NCI-H1092 treated with DMSO at 0.1 percent for 48 hours (cell line): ENCODE results near the gene RNF213.

Experiments used
- DNase-seq: peaks from one replicate; lab custom pipeline; 2025; lab: John Stamatoyannopoulos, UW

The RNF213 gene

GRCh38 chr17:80372922-80373570 lies 112.4 kb downstream of the RNF213 start:
- no peak for DNase-seq

DNA sequence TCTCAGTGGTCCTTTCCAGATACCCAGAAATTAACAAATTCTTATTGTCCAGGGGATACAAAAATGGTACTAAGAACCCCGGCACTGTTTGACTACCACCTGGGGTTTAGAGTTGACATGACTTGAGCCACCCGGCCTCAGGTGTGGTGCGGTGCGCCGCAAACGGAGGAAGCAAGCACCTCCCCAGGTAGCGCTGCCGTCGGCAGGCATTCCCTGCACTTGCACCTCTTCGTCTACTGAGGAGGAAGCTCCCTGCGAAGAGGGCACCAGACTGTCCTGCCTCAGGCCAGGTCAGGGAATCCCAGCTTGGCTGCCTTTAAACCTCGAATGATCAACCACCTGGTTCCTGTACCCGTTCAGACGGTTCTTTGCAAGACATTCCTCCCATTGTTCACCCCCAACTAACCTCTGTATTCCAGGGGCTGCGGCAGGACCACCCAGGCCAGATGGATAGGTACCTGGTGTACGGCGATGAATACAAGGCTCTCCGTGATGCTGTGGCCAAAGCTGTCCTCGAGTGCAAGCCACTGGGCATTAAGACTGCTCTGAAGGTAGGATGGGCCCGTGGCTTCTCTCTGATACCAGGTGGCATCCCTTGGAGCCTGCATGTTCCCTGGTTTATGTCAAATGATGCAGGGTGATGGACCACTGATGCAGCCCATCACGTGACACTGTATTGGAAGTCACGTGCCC lies 113.5 kb downstream of the RNF213 start:
- no peak for DNase-seq

- no peak for DNase-seq
Measured at GRCh38 chr17:80374732-80375585, 114.3 kb downstream of the RNF213 start.

DNA sequence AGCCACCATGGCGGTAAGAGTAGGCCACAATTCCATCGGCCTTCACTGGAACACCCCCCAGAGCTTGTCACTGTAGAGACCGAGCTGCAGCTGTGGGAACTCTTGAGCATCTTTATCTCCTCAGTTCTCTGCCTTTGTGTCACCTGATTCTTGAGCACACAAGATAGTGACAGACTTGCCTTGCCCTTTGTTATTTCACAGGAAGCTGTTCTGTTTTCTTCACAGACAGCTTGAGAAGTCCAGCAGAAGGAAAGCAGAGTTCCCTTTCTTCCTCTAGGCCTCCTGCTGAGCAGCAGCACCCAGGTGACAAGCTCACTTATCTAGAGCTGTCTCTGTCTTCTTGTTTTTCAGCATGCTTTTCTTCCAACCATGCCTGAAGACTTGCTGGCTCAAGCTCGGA lies 115.9 kb downstream of the RNF213 start:
- no peak for DNase-seq

- no peak for DNase-seq
Measured at GRCh38 chr17:80377798-80378197, 117.1 kb downstream of the RNF213 start.

GRCh38 chr17:80379348-80379747 lies 118.7 kb downstream of the RNF213 start:
- no peak for DNase-seq

GRCh38 chr17:80380068-80380467 lies 119.4 kb downstream of the RNF213 start:
- DNase-seq = no peak

DNA sequence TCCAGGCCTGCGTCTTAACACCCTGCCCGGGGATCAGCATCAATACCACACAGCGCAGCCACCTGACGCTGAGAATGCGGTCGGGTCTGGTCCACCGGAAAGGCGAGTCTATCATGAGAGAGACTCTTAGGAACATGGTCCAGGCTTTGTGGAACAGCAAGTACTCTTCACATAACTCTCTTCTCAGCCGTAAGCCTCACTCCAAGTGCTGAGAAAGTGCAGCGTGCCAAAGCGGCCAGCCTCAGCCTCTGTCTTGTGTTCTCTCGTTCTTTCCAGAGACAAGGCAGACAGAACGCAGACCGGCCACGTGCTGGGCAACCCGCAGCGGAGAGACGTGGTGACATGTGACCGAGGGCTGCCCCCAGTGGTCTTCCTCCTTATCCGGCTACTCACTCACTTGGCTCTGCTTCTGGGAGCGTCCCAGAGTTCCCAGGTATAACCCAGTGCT lies 119.9 kb downstream of the RNF213 start:
- DNase-seq = no peak

DNA sequence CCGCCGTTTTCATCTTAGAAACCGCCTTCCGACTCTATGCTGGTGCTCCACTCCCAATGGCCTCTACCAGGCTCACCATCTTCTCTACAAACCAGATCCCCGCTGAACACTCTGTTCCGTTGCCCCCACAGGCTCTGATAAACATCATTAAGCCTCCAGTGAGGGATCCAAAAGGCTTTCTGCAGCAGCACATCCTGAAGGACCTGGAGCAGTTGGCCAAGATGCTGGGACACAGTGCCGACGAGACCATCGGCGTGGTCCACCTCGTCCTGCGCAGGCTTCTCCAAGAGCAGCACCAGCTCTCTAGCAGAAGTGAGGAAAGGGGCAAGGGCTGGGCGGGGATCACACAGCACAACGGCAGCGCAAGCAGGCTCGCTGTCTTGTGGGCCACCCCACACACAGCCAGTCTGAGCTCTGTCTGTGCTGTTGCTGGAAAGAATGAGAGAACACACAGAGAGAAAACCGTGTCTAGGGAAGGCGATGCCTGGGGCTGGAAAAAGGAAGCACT lies 120.8 kb downstream of the RNF213 start:
- DNase-seq = no peak

- no peak for DNase-seq
Measured at GRCh38 chr17:80382446-80382845, 121.8 kb downstream of the RNF213 start.

DNA sequence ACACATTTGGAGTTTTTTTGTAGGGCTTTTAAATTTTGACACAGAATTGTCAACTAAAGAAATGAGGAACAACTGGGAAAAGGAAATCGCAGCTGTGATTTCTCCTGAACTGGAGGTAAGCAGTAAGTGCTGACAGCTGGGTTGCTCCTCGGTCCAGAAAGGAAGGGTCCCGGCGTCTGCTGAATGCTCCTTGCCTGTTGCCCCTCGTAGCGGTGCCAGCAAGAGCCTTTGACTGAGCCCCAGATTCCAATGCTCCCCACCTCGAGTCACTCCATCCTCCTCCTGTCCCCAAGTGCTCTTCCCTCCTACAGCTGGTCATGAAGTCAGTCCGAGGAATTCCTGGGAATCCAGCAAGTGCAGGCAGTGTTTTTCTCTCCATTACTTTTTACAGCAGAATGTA lies 122.3 kb downstream of the RNF213 start:
- DNase-seq = no peak

DNA sequence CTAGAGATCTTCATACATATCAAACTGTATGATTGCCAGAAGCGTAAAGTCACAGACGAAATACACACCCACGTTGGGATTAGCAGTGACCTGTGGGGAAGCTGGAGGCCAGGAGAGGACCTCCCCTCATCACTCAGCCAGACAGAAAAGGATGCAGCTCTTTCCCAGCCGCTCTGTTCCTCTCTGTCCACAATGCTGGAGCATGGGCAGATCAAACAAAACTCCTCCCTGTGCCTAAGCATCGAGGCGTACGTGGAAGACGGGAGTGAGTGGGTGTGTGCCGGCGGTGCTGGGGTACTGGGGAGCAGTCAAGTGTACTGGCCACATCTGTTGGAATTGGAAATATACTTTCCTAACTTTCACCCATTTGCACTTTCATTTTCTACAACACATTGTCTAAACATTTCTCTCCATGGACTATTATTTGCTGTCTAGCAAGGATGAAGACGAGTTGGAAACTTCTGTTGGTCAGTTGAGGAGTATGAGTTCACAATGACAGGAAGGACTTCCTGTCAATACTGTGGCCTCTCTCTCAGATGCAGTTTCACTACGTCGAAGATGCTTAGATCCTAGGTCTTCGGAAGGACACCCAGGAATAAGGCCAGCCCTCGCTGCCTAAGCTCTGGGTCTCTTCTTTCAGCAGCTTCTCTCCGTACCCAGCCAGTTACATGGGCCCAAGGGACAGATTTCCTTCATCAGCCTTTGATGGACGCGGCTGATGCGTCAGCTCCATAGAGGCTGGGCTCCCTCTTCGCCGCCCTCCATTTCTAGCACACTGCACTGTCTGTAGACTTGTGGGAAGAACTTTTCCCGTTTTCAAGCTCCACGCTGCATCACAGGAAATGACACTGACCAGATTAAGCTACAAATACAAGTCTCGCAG lies 123.7 kb downstream of the RNF213 start:
- no peak for DNase-seq

- DNase-seq = no peak
Measured at GRCh38 chr17:80385046-80385445, 124.4 kb downstream of the RNF213 start.

GRCh38 chr17:80386341-80386740 lies 125.7 kb downstream of the RNF213 start:
- no peak for DNase-seq

- DNase-seq = no peak
Measured at GRCh38 chr17:80387071-80387470, 126.4 kb downstream of the RNF213 start.

DNA sequence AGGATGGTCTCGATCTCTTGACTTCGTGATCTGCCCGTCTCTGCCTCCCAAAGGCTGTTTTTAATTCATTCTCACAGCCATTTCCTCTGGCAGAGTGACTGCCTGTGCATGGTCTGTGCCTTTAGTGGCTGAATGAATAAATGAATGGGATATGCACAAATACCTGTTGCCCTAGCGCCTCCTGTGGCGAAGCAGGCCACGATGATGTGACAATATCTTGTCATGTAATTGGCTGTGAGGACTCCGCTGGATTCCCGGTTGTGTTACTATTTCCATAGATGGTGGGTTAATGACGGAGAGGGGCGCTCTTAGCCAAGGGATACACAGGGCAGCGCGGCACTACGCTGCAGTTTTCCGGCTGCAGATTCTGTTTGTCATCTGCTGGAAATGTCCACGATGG lies 127.5 kb downstream of the RNF213 start:
- no peak for DNase-seq

GRCh38 chr17:80388601-80389000 lies 127.9 kb downstream of the RNF213 start:
- DNase-seq = no peak

DNA sequence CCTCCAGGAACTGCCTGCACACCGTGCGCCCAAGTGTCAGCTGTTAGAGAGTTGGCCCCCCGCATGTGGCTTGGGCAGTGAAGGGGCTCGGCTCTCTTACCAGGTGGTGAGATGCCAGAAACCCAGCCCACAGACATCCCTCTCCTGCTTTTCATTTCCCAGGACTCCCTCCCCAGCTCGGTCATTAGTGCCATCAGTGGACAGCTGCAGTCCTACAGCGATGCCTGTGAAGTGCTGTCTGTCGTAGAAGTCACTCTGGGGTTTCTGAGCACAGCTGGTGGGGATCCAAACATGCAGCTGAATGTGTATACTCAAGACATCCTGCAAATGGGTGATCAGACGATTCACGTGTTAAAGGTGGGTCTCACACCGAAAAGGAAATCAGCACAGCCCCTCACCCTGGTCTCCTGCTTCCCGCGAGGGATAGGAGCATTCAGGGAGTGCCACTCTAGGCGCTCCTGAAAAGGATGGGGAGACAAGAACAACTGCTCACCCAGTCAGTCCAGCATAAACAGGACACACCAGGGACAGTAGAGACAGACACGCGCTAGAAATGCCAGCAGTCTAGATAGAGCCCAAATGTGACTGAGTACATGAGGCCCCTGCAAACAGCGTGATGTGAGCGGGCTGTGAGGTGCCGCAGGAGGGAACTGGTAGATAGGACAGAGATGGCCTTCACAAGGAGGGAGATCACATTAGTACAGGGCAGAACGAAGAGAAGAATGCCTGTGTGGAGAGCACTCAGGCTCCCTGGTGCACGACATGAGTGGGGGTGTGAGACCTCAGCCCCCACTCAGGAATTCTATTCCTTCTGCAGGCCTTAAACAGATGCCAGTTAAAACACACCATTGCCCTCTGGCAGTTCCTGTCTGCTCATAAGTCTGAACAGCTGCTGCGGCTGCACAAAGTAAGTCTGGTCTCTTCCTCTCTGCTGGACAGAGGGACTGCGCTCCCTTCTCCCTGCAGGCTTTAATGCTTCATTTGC lies 128.7 kb downstream of the RNF213 start:
- no peak for DNase-seq

DNA sequence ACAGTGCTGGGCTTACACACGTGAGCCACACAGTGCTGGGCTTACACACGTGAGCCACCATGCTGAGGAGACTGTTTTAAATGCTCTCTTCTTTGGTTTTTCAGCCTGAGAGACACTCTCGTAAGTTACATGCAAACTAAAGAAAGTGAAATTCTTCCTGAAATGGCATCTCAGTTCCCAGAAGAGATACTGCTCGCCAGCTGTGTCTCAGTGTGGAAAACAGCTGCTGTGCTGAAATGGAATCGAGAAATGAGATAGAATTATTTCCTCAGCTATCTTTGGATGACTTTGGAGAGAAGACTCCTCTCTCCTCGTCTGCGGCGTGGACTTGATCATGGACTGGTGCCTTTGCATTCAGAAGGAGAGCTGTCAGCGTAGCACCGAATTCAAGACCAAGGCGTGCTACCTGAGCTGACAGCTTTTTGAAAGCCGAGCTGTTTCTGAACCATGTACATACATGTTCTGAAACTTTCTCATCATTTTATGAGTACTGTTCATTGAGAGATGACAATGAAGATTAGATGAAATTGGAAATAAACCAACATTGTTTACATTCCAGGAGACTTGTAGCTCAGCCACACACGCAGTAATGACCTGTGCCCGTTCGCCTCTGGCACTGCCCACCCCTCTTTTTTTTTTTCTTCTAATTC lies 132.7 kb downstream of the RNF213 start:
- DNase-seq = no peak

DNA sequence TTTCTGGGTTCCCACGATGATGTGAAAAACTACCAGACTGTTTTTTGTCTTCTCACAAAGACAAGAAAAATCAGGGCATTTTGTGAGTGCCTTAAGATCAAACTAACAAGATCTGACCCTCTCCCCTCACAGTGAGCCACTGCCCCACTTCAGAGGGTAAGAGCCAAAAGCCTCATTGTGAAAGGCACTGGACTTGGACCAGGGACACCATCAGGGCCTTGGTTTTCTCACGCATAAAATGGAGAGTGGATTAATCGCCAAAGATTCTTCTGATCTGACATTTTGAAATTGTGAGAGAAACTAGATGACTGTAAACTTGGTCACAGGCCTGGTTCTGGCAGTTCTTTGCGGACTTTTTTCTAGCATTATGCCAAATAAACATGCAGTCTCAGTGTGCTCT lies 133.3 kb downstream of the RNF213 start:
- DNase-seq = no peak
